CD14-positive monocyte (primary cell): ENCODE data around the gene WDR82. TPM values are rescaled to one million over a fixed set of nuclear protein-coding genes. Genes with fewer than 3 reads are reported as not detected.

Experiments
- DNase-seq, 3 donors: peaks; one replicate each; pipeline ENCODE4 v3.0.0-alpha.2; 2011 to 2022
- H2AFZ ChIP-seq: 2 replicates; pipeline ENCODE4 v1.6.0; 2012; ENCODE audit warnings: mild to moderate bottlenecking, low read depth, low read length, inconsistent platforms; ENCODE audit not compliant: insufficient read depth, poor library complexity, severe bottlenecking
- H3K27ac ChIP-seq, 2 donors: 1 replicate in 1 of 2; 2 replicates in 1 of 2; pipeline ENCODE4 v1.5.1; 2012 to 2013; ENCODE audit warnings: low read length in 2 of 2, control low read depth in 1 of 2, inconsistent platforms in 1 of 2, low read depth in 1 of 2, mild to moderate bottlenecking in 1 of 2
- H3K27me3 ChIP-seq, 2 donors: one replicate each; pipeline versions ENCODE4 v1.6.0 to v1.6.1; 2011 to 2013; ENCODE audit warnings: low read length in 2 of 2; ENCODE audit not compliant: control insufficient read depth in 2 of 2, insufficient read depth in 2 of 2
- H3K36me3 ChIP-seq, 2 donors: replicated peaks in 1 of 2; 1 replicate in 1 of 2; 2 replicates in 1 of 2; pipeline versions ENCODE4 v1.5.1 to v1.6.1; 2012 to 2013; ENCODE audit warnings: low read length in 2 of 2, control low read depth in 1 of 2, inconsistent platforms in 1 of 2, mild to moderate bottlenecking in 1 of 2; ENCODE audit not compliant: insufficient read depth in 2 of 2, control insufficient read depth in 1 of 2
- H3K4me1 ChIP-seq, 2 donors: 1 replicate in 1 of 2; 2 replicates in 1 of 2; pipeline versions ENCODE4 v1.5.1 to v1.6.1; 2012 to 2013; ENCODE audit warnings: low read length in 2 of 2, control low read depth in 1 of 2, inconsistent platforms in 1 of 2, mild to moderate bottlenecking in 1 of 2, moderate library complexity in 1 of 2; ENCODE audit not compliant: insufficient read depth in 2 of 2, control insufficient read depth in 1 of 2
- H3K4me2 ChIP-seq: replicated peaks from 2 replicates; pipeline ENCODE3; 2012; ENCODE audit warnings: low read length, moderate library complexity, mild to moderate bottlenecking; ENCODE audit not compliant: poor library complexity, severe bottlenecking; ENCODE audit errors: extremely low read depth
- H3K4me3 ChIP-seq, 3 experiments: fragments of 200-600 bp in 1 of 3; sonication (generic) in 1 of 3; replicated peaks in 1 of 3; 1 replicate in 2 of 3; 2 replicates in 1 of 3; pipeline ENCODE4 v1.5.1; 2011 to 2013; ENCODE audit warnings: low read length in 3 of 3, mild to moderate bottlenecking in 3 of 3, control low read depth in 2 of 3, low read depth in 2 of 3, inconsistent platforms in 1 of 3, moderate library complexity in 1 of 3
- H3K79me2 ChIP-seq: 2 replicates; pipeline ENCODE4 v1.6.0; 2012; ENCODE audit warnings: mild to moderate bottlenecking, control low read depth, inconsistent platforms, low read length, moderate library complexity; ENCODE audit not compliant: insufficient read depth
- H3K9ac ChIP-seq: 2 replicates; pipeline ENCODE4 v1.6.0; 2017; ENCODE audit warnings: low read length, mild to moderate bottlenecking; ENCODE audit not compliant: insufficient read depth, poor library complexity, severe bottlenecking
- H3K9me3 ChIP-seq, 2 donors: replicated peaks in 1 of 2; 1 replicate in 1 of 2; 2 replicates in 1 of 2; pipeline versions ENCODE4 v1.5.1 to v1.6.1; 2012 to 2013; ENCODE audit warnings: low read length in 2 of 2, control low read depth in 1 of 2; ENCODE audit not compliant: control insufficient read depth in 1 of 2, insufficient read depth in 1 of 2
- H4K20me1 ChIP-seq: 2 replicates; pipeline ENCODE4 v1.6.0; 2012; ENCODE audit warnings: mild to moderate bottlenecking, low read length, control low read depth, moderate library complexity; ENCODE audit not compliant: insufficient read depth
- H3K27ac Mint-ChIP-seq, 7 donors: one replicate each; pipeline ENCODE4 v1.8.0; 2020; ENCODE audit warnings: mild to moderate bottlenecking in 7 of 7, mixed read lengths in 7 of 7, moderate library complexity in 6 of 7, inconsistent platforms in 2 of 7
- H3K27me3 Mint-ChIP-seq, 3 donors: one replicate each; pipeline ENCODE4 v1.8.0; 2021 to 2022; ENCODE audit warnings: low read depth in 3 of 3, mild to moderate bottlenecking in 3 of 3, mixed read lengths in 3 of 3, moderate library complexity in 3 of 3, inconsistent platforms in 1 of 3
- H3K36me3 Mint-ChIP-seq, 2 donors: one replicate each; pipeline ENCODE4 v1.8.0; 2020; ENCODE audit warnings: mixed read lengths in 2 of 2, inconsistent platforms in 1 of 2, mild to moderate bottlenecking in 1 of 2
- H3K4me1 Mint-ChIP-seq: one replicate; pipeline ENCODE4 v1.8.0; 2020; ENCODE audit warnings: mild to moderate bottlenecking, mixed read lengths
- H3K4me3 Mint-ChIP-seq, 2 donors: one replicate each; pipeline ENCODE4 v1.8.0; 2020; ENCODE audit warnings: mild to moderate bottlenecking in 2 of 2, mixed read lengths in 2 of 2, moderate library complexity in 1 of 2
- H3K9me3 Mint-ChIP-seq, 7 donors: one replicate each; pipeline ENCODE4 v1.8.0; 2020 to 2022; ENCODE audit warnings: mixed read lengths in 7 of 7, mild to moderate bottlenecking in 6 of 7, moderate library complexity in 6 of 7, inconsistent platforms in 2 of 7
- whole genome bisulfite sequencing: methylation state at CpG from one replicate; pipeline ENCODE4 v1.1.5; 2013; ENCODE audit warnings: missing lambda C conversion rate; ENCODE audit not compliant: insufficient coverage; 5-methylcytosine and 5-hydroxymethylcytosine counted together
- intact Hi-C, 2 donors: fragments of 100-400 bp; cut with micrococcal nuclease; formaldehyde crosslinking; loops; one replicate each; pipeline versions ENCODE4 v1.15.0 to v1.15.1; 2023
- polyA plus RNA-seq, 3 donors: library from polyadenylated mRNA; depleted of rRNA in 1 of 3; unstranded in 2 of 3; stranded (reverse) in 1 of 3; fragments of 300-500 nt in 2 of 3; fragments of >200 nt in 1 of 3; fragmentation: Illumina TruSeq in 2 of 3; gene quantifications; 1 replicate in 2 of 3; 2 replicates in 1 of 3; pipeline ENCODE4 v1.2.3, GENCODE V29; 2012 to 2021
- TF ChIP-seq, protein P1 (sequence below): fragments of 200-600 bp; IDR thresholded peaks from one replicate; pipeline ENCODE4 v1.8.0; 2022; ENCODE audit warnings: antibody characterized with exemption, mild to moderate bottlenecking

WDR82 gene
- polyA plus RNA-seq, 3 donors = 27.3 to 33.4 (median 32.3) TPM

DNA sequence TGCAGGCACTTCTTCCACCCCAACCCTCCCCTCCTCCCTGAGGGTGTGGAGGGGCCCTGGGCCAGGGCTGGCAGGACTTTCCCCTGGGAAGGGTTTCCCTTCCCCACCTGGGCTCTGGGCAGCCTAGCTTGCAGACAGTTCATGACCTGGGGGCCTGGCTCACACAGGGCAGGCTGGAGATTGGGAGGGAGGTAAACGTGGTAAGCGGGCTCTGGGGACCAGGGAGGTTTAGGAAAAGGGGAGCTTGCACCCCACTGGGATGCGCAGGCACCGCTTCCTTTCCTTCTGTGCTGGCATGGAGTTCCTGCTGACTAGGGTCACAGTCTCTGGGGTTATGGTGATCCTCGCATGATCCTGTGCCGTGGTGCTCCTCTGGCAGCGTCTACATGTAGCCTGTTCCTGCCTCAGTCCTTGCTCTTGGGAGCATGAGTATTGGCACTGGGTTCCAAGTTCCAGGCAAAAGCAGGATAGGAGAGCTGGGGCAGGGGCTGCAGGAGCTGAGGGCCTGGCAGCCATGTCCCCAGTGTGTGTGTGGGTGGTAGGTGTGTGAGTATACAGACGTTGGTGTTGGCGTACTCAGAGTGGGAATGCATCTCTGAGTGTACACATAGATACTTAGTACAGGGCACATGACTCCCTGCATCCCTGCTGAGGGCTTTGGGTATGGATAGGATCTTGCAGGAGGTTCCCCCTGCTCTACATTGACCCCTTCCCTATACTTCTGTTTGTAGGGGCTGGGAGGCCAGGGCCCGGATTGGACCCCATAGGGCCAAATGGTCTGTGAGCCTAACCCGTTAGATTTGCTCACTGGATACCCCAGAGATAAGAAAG lies 16.1 kb upstream of the WDR82 start:
- intact Hi-C loops = loop anchor here in 1 of 2 donors (5.0 kb wide), 1 partner anchor 43 kb away; no protein-coding TSS in a partner anchor

More for the DNA sequence above, 16.1 kb upstream of the WDR82 start:
- Mint-ChIP-seq H3K27me3 (peaks cover 10 to 17% (median 14%) of the 10 kb centered on the region in 3 donors), H3K27ac (no peak overlapping the region), H3K4me1 (peaks cover 19% of the 10 kb centered on the region), H3K9me3 (no peaks in the 10 kb centered on the region), H3K4me3 (no peak overlapping the region), H3K36me3 (peaks cover 58 to 68% of the 10 kb centered on the region in 2 donors)
- DNase-seq = no peak
- Histone ChIP-seq H3K4me1 (peaks cover 3 to 5% of the 10 kb centered on the region in 2 donors), H3K9me3 (no peaks in the 10 kb centered on the region), H2AFZ (no peak overlapping the region), H4K20me1 (peaks cover 40% of the 10 kb centered on the region), H3K9ac (no peak overlapping the region), H3K27me3 (peaks cover 0 to 10% of the 10 kb centered on the region in 2 donors), H3K4me3 (no peak overlapping the region), H3K79me2 (peaks cover 22% of the 10 kb centered on the region), H3K27ac (no peak overlapping the region), H3K4me2 (no peak overlapping the region), H3K36me3 (peaks cover 37 to 71% of the 10 kb centered on the region in 2 donors)
- TF ChIP-seq, protein P1, sequence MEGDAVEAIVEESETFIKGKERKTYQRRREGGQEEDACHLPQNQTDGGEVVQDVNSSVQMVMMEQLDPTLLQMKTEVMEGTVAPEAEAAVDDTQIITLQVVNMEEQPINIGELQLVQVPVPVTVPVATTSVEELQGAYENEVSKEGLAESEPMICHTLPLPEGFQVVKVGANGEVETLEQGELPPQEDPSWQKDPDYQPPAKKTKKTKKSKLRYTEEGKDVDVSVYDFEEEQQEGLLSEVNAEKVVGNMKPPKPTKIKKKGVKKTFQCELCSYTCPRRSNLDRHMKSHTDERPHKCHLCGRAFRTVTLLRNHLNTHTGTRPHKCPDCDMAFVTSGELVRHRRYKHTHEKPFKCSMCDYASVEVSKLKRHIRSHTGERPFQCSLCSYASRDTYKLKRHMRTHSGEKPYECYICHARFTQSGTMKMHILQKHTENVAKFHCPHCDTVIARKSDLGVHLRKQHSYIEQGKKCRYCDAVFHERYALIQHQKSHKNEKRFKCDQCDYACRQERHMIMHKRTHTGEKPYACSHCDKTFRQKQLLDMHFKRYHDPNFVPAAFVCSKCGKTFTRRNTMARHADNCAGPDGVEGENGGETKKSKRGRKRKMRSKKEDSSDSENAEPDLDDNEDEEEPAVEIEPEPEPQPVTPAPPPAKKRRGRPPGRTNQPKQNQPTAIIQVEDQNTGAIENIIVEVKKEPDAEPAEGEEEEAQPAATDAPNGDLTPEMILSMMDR = no peak
- WGBS = 100% methylated on average over 11 of the region's 11 CpGs
